Sigmoid colon (tissue), 4 donors: Measurements from ENCODE around the gene CCDC33.

ENCODE experiments used
- EP300 ChIP-seq, 4 donors: sonication (generic); formaldehyde crosslinking; IDR thresholded peaks; one replicate each; pipeline ENCODE4 v1.6.1; 2017; ENCODE audit warnings: antibody characterized with exemption in 4 of 4
- POLR2A ChIP-seq, 2 donors: fragments of 450-650 bp; IDR thresholded peaks; one replicate each; pipeline ENCODE4 v1.6.1; 2016; ENCODE audit warnings: antibody characterized with exemption in 2 of 2, mild to moderate bottlenecking in 2 of 2, moderate library complexity in 2 of 2
- POLR2AphosphoS5 ChIP-seq, 4 donors: sonication (generic); formaldehyde crosslinking; IDR thresholded peaks; one replicate each; pipeline ENCODE4 v1.6.1; 2017; ENCODE audit warnings: antibody characterized with exemption in 4 of 4
- TF ChIP-seq, protein P1 (sequence below), 4 experiments: fragments of 450-650 bp in 3 of 4; fragments of 200-600 bp in 1 of 4; IDR thresholded peaks; one replicate each; pipeline ENCODE4 v1.5.1; 2016 to 2019; ENCODE audit warnings: antibody characterized with exemption in 4 of 4, mild to moderate bottlenecking in 3 of 4, moderate library complexity in 2 of 4

DNA sequence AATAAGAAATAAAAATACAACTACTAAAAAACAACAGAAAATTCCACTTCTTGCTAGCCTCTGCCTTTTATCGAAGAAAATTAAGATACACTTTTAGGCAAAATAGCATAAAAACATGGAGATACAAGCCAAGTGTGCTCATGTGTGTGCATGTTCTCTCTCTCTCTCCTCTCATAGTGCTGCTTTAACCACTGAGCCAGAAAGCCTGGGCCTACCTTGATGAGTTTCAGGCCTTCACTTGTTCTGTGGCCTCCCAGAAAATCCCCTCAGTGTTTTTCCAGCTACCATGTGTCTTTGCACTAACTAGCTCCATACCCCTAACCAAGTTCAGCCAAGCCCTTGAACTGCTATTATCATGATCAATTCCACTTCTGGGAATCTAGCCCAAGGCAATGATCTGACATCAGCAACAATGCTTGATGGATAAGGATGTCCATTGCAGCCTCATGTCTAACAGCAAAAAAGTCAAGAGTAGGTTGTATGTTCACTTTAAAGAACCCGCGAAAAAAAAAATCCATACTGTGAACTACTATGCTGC, 113.2 kb downstream of the CCDC33 start:
- TF ChIP-seq, protein P1, sequence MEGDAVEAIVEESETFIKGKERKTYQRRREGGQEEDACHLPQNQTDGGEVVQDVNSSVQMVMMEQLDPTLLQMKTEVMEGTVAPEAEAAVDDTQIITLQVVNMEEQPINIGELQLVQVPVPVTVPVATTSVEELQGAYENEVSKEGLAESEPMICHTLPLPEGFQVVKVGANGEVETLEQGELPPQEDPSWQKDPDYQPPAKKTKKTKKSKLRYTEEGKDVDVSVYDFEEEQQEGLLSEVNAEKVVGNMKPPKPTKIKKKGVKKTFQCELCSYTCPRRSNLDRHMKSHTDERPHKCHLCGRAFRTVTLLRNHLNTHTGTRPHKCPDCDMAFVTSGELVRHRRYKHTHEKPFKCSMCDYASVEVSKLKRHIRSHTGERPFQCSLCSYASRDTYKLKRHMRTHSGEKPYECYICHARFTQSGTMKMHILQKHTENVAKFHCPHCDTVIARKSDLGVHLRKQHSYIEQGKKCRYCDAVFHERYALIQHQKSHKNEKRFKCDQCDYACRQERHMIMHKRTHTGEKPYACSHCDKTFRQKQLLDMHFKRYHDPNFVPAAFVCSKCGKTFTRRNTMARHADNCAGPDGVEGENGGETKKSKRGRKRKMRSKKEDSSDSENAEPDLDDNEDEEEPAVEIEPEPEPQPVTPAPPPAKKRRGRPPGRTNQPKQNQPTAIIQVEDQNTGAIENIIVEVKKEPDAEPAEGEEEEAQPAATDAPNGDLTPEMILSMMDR (IDR thresholded peaks at IDR 0.05), result no peak
- TF ChIP-seq POLR2A (IDR thresholded peaks at IDR 0.05) (no peak), EP300 (IDR thresholded peaks at IDR 0.05) (no peak), POLR2AphosphoS5 (IDR thresholded peaks at IDR 0.05) (no peak)
